GM12878 (cell line): Measurements from ENCODE around the gene ZNF687. TPM values are rescaled to one million over a fixed set of nuclear protein-coding genes. Genes with fewer than 3 reads are reported as not detected.
A peak's percentile ranks its signal among the peaks of the same experiment; 100 is the strongest.

Source experiments
- ATAC-seq: fragments of 200-7000 bp; cut with Tn5 transposase; 3 replicates; pipeline ENCODE4 v1.9.1; 2020; ENCODE audit warnings: mild to moderate bottlenecking, moderate library complexity
- BruUV-seq: library from RNA; stranded (reverse); fragments of 400-500 nt; replicated peaks from 2 replicates; lab custom pipeline; 2021; lab: Mats Ljungman, UMichigan
- CTCF ChIA-PET: fragments of 300-600 bp; sonication (Branson Sonifier 250); formaldehyde crosslinking; extraction: SDS; loops from one replicate; lab custom pipeline; 2021; ENCODE audit warnings: inconsistent platforms; lab: Yijun Ruan, JAX
- POLR2A ChIA-PET: fragments of 350-600 bp; formaldehyde crosslinking; extraction: SDS; loops from one replicate; lab custom pipeline; 2021; ENCODE audit warnings: inconsistent platforms; lab: Charles Lee
- RAD21 ChIA-PET: fragments of 300-600 bp; sonication (Branson Sonifier 250); formaldehyde crosslinking; loops from one replicate; lab custom pipeline; 2023; ENCODE audit warnings: antibody characterized with exemption; ENCODE audit not compliant: unreplicated experiment; lab: Charles Lee
- SMC1A ChIA-PET: fragments of 300-600 bp; sonication (Branson Sonifier 250); formaldehyde crosslinking; loops from one replicate; lab custom pipeline; 2023; ENCODE audit not compliant: unreplicated experiment, uncharacterized antibody; lab: Charles Lee
- DNase-seq: peaks from one replicate; pipeline ENCODE4 v3.0.0-alpha.2; 2011; ENCODE audit warnings: low read depth, low spot score
- FAIRE-seq: peaks from 3 replicates; lab custom pipeline; 2011; peaks lifted over from hg19 to GRCh38; lab: Jason Lieb, UNC
- H2AFZ ChIP-seq: 2 replicates; pipeline ENCODE4 v1.6.0; 2011; ENCODE audit warnings: low read depth, low read length, control low read depth; ENCODE audit not compliant: control insufficient read depth
- H3K27ac ChIP-seq: 2 replicates; pipeline ENCODE4 v1.5.1; 2011; ENCODE audit warnings: control low read depth; ENCODE audit not compliant: control insufficient read depth, insufficient read depth
- H3K27me3 ChIP-seq, 2 experiments: replicated peaks in 1 of 2; 2 replicates each; pipeline versions ENCODE4 v1.6.0 to v1.6.1; 2011; ENCODE audit warnings: low read length in 1 of 2; ENCODE audit not compliant: control insufficient read depth in 2 of 2, insufficient read depth in 2 of 2
- H3K36me3 ChIP-seq, 2 experiments: 2 replicates each; pipeline ENCODE4 v1.5.1; 2011; ENCODE audit warnings: low read length in 1 of 2; ENCODE audit not compliant: control insufficient read depth in 2 of 2, insufficient read depth in 2 of 2
- H3K4me1 ChIP-seq: 2 replicates; pipeline ENCODE4 v1.6.1; 2011; ENCODE audit warnings: mild to moderate bottlenecking, low read length, moderate library complexity, mixed read lengths; ENCODE audit not compliant: control insufficient read depth, insufficient read depth
- H3K4me2 ChIP-seq: 2 replicates; pipeline ENCODE4 v1.6.0; 2011; ENCODE audit warnings: control low read depth; ENCODE audit not compliant: control insufficient read depth, insufficient read depth
- H3K4me3 ChIP-seq: fragments of 200-600 bp; sonication (generic); 2 replicates; pipeline ENCODE4 v1.5.1; 2016
- H3K79me2 ChIP-seq: 2 replicates; pipeline ENCODE4 v1.6.0; 2011; ENCODE audit warnings: low read length; ENCODE audit not compliant: control insufficient read depth, insufficient read depth
- H3K9ac ChIP-seq: 2 replicates; pipeline ENCODE4 v1.8.0; 2011; ENCODE audit warnings: low read length, control low read depth, mixed read lengths; ENCODE audit not compliant: control insufficient read depth, insufficient read depth
- H3K9me3 ChIP-seq: replicated peaks from 3 replicates; pipeline ENCODE4 v1.5.1; 2011; ENCODE audit warnings: mild to moderate bottlenecking, low read length; ENCODE audit not compliant: control insufficient read depth, insufficient read depth
- H4K20me1 ChIP-seq: 2 replicates; pipeline ENCODE4 v1.6.0; 2011; ENCODE audit not compliant: control insufficient read depth, insufficient read depth
- CTCF ChIP-seq, 3 experiments: IDR thresholded peaks in 2 of 3; conservative IDR thresholded peaks in 1 of 3; 2 replicates each; pipeline ENCODE4 v1.5.1; 2011; ENCODE audit warnings: low read depth in 3 of 3, low read length in 3 of 3, mild to moderate bottlenecking in 3 of 3, control low read depth in 2 of 3, moderate library complexity in 2 of 3, inconsistent platforms in 1 of 3, mixed read lengths in 1 of 3; ENCODE audit not compliant: control insufficient read depth in 2 of 3, insufficient read depth in 1 of 3; ENCODE audit errors: extremely low read depth in 1 of 3
- EGR1 ChIP-seq, 2 experiments: IDR thresholded peaks; 1 replicate in 1 of 2; 2 replicates in 1 of 2; pipeline ENCODE4 v1.6.1; 2011 to 2012; ENCODE audit warnings: low read depth in 2 of 2, low read length in 2 of 2, borderline replicate concordance in 1 of 2, mild to moderate bottlenecking in 1 of 2, moderate library complexity in 1 of 2
- ESRRA ChIP-seq: IDR thresholded peaks from 2 replicates; pipeline ENCODE4 v1.6.1; 2012; ENCODE audit warnings: mild to moderate bottlenecking, low read length, improper control_type of control experiment
- LARP7 ChIP-seq: fragments of 450-650 bp; IDR thresholded peaks from 2 replicates; pipeline ENCODE4 v1.6.1; 2017; ENCODE audit warnings: mild to moderate bottlenecking
- MXI1 ChIP-seq: fragments of 150-350 bp; IDR thresholded peaks from 2 replicates; pipeline ENCODE4 v1.6.1; 2011; ENCODE audit warnings: low read depth, mild to moderate bottlenecking, inconsistent platforms, low read length, improper control_type of control experiment
- NFXL1 ChIP-seq: fragments of 450-650 bp; IDR thresholded peaks from 2 replicates; pipeline ENCODE4 v1.6.1; 2017; ENCODE audit warnings: antibody characterized with exemption, mild to moderate bottlenecking, borderline replicate concordance
- NFYA ChIP-seq: IDR thresholded peaks from 2 replicates; pipeline ENCODE4 v1.6.1; 2011; ENCODE audit warnings: low read depth, mild to moderate bottlenecking, low read length, improper control_type of control experiment, borderline replicate concordance
- PBX3 ChIP-seq: IDR thresholded peaks from 2 replicates; pipeline ENCODE4 v1.6.1; 2011; ENCODE audit warnings: mild to moderate bottlenecking, low read depth, low read length, moderate library complexity; ENCODE audit not compliant: insufficient replicate concordance
- PKNOX1 ChIP-seq: fragments of 450-650 bp; IDR thresholded peaks from 2 replicates; pipeline ENCODE4 v1.6.1; 2016; ENCODE audit warnings: mild to moderate bottlenecking
- POLR2AphosphoS5 ChIP-seq: IDR thresholded peaks from 2 replicates; pipeline ENCODE4 v1.6.1; 2011; ENCODE audit warnings: mild to moderate bottlenecking, low read length, inconsistent platforms
- SMAD1 ChIP-seq: fragments of 450-650 bp; IDR thresholded peaks from 2 replicates; pipeline ENCODE4 v1.6.1; 2018; ENCODE audit warnings: mild to moderate bottlenecking, low read depth; ENCODE audit not compliant: partially characterized antibody
- ZNF687 ChIP-seq: fragments of 450-650 bp; IDR thresholded peaks from 2 replicates; pipeline ENCODE4 v1.6.1; 2017; ENCODE audit warnings: mild to moderate bottlenecking, moderate library complexity
- WGBS: methylation state at CpG from one replicate; pipeline ENCODE4 v1.1.6; 2016; ENCODE audit warnings: low lambda C conversion rate; ENCODE audit not compliant: insufficient replicate concordance, insufficient coverage; ENCODE audit errors: missing lambda C conversion rate; 5-methylcytosine and 5-hydroxymethylcytosine counted together
- in situ Hi-C: fragments of 300-500 bp; cut with MboI; formaldehyde crosslinking; loops from 9 replicates; pipeline ENCODE4 v1.14.3; 2018; ENCODE audit warnings: mixed read lengths
- intact Hi-C: fragments of 100-400 bp; cut with micrococcal nuclease; formaldehyde crosslinking; loops from one replicate; pipeline ENCODE4 v1.14.2; 2022; ENCODE audit not compliant: unreplicated experiment
- polyA plus RNA-seq, 11 experiments: library from polyadenylated mRNA; depleted of rRNA in 4 of 11; unstranded in 6 of 11; stranded (reverse) in 5 of 11; fragments of >200 nt; fragmentation: Nextera tagmentation in 4 of 11; fragmentation: Illumina TruSeq in 1 of 11; extraction: Ambion mirVana in 4 of 11; extraction: Trizol in 1 of 11; gene quantifications; 1 replicate in 1 of 11; 2 replicates in 10 of 11; pipeline versions ENCODE4 v1.2.1 to v1.2.3, GENCODE V29; 2011 to 2016; ENCODE audit warnings: inconsistent platforms in 2 of 11, missing spikeins in 2 of 11, low read depth in 1 of 11
- total RNA-seq, 4 experiments: library from RNA; depleted of rRNA in 3 of 4; stranded (reverse); fragments of >200 nt in 3 of 4; fragmentation: Illumina TruSeq in 1 of 4; extraction: Trizol in 1 of 4; gene quantifications; 2 replicates each; pipeline versions ENCODE4 v1.2.1 to v1.2.3, GENCODE V29; 2013 to 2021

The ZNF687 gene
- total and polyA plus RNA-seq, 10 of the 15 experiments (the other 5 are each of a cell fraction or from before 2014, with no cell fraction given): 0.08 to 30.9 (median 9.9) TPM

GRCh38 chr1:151251656-151252470, 30.2 kb upstream of the ZNF687 start:
- in situ Hi-C loops: no loop called here
- Histone ChIP-seq H2AFZ (no peak overlapping the region), H3K36me3 (peaks cover 7 to 10% of the 10 kb centered on the region in 2 experiments; a peak in 3 of 4 replicates), H3K4me1 (peaks cover 2% of the 10 kb centered on the region; the same call in 1 of the 2 replicates), H3K27me3 (no peaks in the 10 kb centered on the region), H3K9me3 (no peaks in the 10 kb centered on the region), H3K4me2 (no peak overlapping the region), H4K20me1 (no peaks in the 10 kb centered on the region), H3K4me3 (no peak overlapping the region), H3K79me2 (peaks cover 18% of the 10 kb centered on the region), H3K9ac (no peak overlapping the region), H3K27ac (no peak overlapping the region)
- ChIA-PET RAD21 (interaction anchor here (0.6 to 3.1 kb wide), 16 partner anchors 30 to 585 kb away, joined by 3 to 41 read pairs (median 4); partner anchors contain the start of genes TNFAIP8L2, VPS72 and ZNF687), SMC1A (interaction anchor here (0.5 to 2.6 kb wide), 18 partner anchors 8 to 914 kb away, joined by 3 to 23 read pairs (median 4); partner anchors contain the start of genes PIP5K1A, TNFAIP8L2 and VPS72), CTCF (interaction anchor here (0.5 to 5.8 kb wide), 42 partner anchors 8 to 593 kb away, joined by 3 to 70 read pairs (median 5); partner anchors contain the start of genes C1orf56, PI4KB, PIP5K1A and PSMB4), POLR2A (interaction anchor here (0.5 to 1.9 kb wide), 9 partner anchors 16 to 509 kb away, joined by 3 to 7 read pairs (median 3); partner anchors contain the start of genes TNFAIP8L2 and ZNF687)
- no peak for DNase-seq
- peak; percentile 49 for FAIRE-seq
- WGBS: 45% methylated on average over 16 of the region's 16 CpGs
- no TSS peak for BruUV-seq
- ATAC-seq: peak; percentile 66
- intact Hi-C loops: loop anchor here (1.0 to 2.0 kb wide), 3 partner anchors 56 to 153 kb away; partner anchors contain the start of gene TNFAIP8L2
- no peak for TF ChIP-seq NFYA
- TF ChIP-seq POLR2AphosphoS5: no peak
- TF ChIP-seq EGR1 (IDR thresholded peaks at IDR 0.05; ENCODE audit: borderline replicate concordance in 1 of 2, low read depth in 2 of 2, low read length in 2 of 2): no peak
- no peak for TF ChIP-seq SMAD1
- no peak for TF ChIP-seq NFXL1
- TF ChIP-seq CTCF (IDR thresholded peaks at IDR 0.05 in 2 of 3, conservative IDR thresholded peaks at IDR 0.05 in 1 of 3; ENCODE audit: control insufficient read depth in 2 of 3, extremely low read depth in 1 of 3, insufficient read depth in 1 of 3, low read depth in 3 of 3, low read length in 3 of 3): peak; percentile 81 to 91 (median 83)
- TF ChIP-seq ZNF687: no peak
- no peak for TF ChIP-seq LARP7
- TF ChIP-seq MXI1: no peak
- peak; percentile 96 for TF ChIP-seq PKNOX1
- peak; percentile 88 for TF ChIP-seq PBX3
- no peak for TF ChIP-seq ESRRA
